Spleen (tissue), 7 donors: Measurements from ENCODE around the gene GPR152.

Experiments used
- CTCF ChIP-seq, 11 experiments: fragments of 200-600 bp in 7 of 11; fragments of 450-650 bp in 4 of 11; sonication (generic) in 4 of 11; IDR thresholded peaks in 8 of 11; conservative IDR thresholded peaks in 3 of 11; 1 replicate in 7 of 11; 2 replicates in 4 of 11; pipeline versions ENCODE4 v1.4.0 to v1.8.0; 2016 to 2021; ENCODE audit warnings: antibody characterized with exemption in 11 of 11, inconsistent platforms in 4 of 11, mild to moderate bottlenecking in 1 of 11
- POLR2A ChIP-seq, 3 donors: fragments of 450-650 bp; IDR thresholded peaks; one replicate each; pipeline ENCODE4 v1.5.1; 2017; ENCODE audit warnings: antibody characterized with exemption in 3 of 3, mild to moderate bottlenecking in 1 of 3
- donor health status: DM: no; HTN: no; CAD: no; lungs with moderate emphysema.
- donor health status: DM: no; HTN: no; CAD: no.
- donor health status: DM: no; HTN: no; CAD: no.

DNA sequence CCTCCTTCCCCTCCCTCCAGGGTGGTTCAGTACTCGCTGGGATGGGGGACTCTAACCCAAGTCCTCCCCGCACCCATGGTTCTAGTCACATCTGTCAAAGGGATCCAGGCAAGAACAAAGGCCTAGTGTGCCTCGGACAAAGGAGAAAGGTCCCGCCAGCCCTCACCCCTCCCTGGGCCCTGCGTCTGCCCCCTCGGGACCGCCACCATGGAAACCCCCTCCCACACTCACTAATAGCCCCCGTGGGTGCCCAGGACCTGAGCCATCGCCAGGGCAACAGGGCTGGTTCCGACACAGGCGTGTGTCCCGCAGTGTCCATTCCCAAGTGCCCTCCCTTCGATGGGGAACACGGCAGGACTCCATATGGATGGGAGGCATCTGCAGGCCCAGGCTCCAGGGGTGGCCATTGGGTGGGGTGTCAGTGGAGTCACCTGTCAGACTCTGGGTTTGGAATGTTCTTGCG, 42.1 kb downstream of the GPR152 start:
- TF ChIP-seq POLR2A (IDR thresholded peaks at IDR 0.05), result no peak
- TF ChIP-seq CTCF (IDR thresholded peaks at IDR 0.05 in 8 of 11, conservative IDR thresholded peaks at IDR 0.05 in 3 of 11), result no peak
